Pulmonary artery endothelial cell (primary cell): Measurements from ENCODE around the gene EDIL3. TPM values are rescaled to one million over a fixed set of nuclear protein-coding genes. Genes with fewer than 3 reads are reported as not detected.
A peak's percentile ranks its signal among the peaks of the same experiment; 100 is the strongest.

ENCODE experiments used
- DNase-seq: peaks from one replicate; pipeline ENCODE4 v3.0.0-alpha.2; 2011; ENCODE audit warnings: low read depth, low spot score
- total RNA-seq: library from RNA; depleted of rRNA; stranded (reverse); fragments of >200 nt; gene quantifications from 2 replicates; pipeline ENCODE4 v1.2.3, GENCODE V29; 2014

Gene EDIL3
- total RNA-seq, 1 donor from 2014 or later, result 8.6 TPM

DNA sequence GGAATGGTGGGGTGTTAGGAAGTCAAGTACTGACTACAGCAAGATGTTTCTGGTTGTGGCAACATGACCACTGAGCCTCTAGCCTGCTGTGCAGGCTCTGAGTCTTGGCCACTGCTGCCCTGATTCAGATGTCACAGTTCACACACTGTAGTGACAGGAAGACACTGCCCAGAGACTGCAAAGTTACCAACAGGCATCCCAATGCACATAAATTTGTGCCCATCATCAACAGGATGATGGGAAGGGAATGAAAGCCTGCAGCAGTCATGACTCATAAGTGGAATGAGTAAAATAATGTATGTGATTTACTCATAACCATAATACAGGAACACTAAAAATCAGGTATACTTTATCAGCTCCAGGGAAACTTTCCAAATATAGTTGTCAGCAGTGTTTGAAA is 412.4 kb downstream of the EDIL3 start:
- DNase-seq, result no peak

DNA sequence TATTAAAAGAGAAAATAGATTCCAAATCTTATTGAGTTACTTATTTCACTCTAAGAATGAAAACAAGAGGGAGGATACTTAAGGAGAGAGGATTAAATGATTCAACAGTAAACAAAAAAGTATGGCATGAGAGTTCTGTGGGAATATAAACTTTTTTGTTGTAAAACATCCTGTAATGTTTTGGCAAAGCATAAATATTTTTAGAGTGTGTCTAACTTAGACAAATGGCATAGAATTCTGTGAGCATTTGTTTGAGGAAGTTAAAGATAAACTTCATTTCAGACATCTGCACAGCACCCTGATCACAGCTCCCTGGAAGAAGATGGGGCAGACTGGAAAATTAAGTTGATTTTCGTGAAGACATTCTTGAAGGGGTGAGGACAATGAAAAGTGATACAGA is 417.3 kb downstream of the EDIL3 start:
- no peak for DNase-seq

DNA sequence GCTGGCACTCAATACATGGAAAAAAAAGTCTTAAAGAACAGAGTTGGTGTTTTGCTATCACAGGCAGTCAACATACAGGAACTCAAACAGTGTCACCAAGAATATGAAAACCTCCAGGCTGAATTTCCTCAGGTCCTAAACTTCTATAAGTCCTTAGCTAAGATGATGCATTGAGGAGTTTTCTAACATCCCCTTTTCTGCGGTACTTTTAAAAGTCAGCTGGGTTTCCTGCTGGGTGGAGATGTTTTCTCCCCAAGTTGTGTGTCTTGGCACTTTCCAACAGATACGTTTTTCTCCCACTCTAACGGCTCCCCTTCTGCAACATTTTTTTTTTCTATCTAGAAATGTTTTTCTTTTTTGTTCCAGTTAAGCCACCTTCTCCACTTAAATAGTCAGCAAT is 419.2 kb downstream of the EDIL3 start:
- DNase-seq, result no peak

DNA sequence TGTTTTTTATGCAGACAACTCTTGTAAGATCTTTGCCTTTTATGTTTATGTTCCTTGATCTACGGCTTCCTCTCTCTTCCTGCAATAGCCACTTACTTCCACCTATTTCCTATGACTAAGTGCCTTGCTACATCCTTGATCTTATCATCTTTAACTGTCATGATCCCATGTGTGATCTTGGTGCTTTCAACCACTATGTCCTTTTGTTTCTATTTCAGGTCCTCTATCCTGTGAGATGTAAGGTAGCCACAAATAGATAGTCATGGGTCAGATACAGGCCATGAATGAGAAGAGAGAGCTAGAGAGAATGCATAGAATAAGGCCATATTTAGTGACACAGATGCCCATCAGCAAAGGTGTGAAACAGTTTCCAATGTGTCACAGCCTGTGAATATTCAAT is 420.4 kb downstream of the EDIL3 start:
- DNase-seq, result no peak

DNA sequence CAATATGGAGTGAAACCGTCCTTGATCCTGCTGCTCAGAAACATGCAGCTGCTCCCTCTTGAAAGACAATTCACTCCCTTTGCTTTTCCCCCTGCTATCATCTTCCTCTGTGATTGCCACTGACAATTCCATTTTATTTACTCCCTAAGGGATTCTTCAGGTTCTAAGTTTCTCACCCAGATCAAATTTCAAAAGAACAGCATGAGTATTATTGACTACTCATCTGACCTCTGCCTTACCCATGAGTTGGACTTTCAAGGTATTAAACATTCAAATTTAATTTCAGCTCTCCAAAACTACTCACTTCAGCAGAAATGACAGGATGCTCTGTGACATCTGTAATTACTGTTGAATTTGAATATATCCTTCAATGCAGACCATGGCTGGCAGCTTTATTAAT is 427.5 kb downstream of the EDIL3 start:
- DNase-seq, result no peak

DNA sequence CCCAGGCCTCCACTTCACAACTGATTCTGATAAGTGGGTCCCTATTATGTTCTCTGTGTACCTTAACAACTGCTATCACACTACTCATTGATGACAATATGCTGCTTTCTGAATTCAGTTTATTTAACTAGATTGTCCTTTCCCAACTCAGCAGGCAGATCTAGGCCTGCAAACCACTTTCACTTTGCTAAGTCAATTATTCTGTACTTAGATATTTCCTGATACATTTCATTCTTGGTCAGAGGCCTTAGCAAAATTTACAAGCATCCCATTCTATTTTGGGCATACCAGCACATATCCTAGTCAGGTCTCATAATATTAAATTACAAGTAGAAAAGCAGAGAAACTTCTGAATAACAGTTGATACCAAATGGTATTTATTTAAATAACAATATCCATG is 428.3 kb downstream of the EDIL3 start:
- DNase-seq, result no peak

DNA sequence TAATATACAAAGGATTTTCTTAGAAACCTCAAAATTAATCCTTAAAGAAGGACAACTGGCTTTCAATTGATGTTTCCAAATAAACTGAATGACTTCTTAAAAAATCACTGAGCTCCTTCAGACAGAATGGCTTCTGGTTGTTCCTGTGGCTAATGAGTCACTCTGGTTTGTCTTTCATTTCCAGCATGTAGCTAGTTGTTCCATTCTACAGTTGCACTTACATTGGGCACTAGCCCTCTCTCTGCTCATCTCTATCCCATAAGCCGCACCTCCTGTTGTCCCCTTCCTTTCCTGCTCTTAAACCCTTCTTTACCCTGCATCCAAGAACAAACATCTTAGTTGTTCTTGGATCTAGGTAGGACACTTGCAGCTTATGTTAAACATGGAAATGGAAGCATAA is 428.8 kb downstream of the EDIL3 start:
- no peak for DNase-seq

DNA sequence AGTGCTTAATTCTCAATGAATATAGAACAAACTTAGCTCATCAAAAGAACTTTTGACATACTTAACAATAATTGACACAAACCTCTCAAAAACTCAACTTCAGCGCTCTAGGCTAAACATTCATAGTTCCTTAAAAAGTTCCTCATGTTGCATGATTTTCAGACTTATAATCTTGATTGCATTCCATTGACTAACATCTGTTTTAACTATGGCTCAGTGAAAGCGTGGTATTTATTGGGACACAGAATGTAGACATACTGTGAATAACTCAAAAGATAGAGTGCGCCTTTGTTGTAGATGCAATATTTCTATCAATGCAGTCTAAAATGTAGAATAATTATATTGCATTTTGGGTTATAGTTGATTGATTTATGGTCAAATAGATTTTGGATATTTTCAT is 436.9 kb downstream of the EDIL3 start:
- no peak for DNase-seq

DNA sequence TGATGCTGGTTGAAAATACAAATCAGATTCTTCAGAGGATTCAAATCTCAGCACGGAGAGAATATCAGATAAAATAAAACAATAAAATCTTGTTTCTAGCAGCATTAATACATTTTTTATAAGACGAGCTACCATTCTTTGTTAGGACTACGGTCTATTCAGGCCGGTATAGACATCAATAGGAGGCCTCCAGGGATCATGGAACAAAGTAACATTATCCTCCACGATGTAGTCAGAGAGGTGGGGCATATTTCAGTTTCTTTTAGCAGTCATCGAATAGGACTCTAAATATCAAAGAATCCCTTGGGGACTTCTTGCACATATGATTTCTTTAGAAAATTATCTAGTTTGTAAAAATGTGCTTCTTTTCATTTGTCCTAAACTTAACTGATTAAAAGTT is 438.2 kb downstream of the EDIL3 start:
- DNase-seq, result no peak

DNA sequence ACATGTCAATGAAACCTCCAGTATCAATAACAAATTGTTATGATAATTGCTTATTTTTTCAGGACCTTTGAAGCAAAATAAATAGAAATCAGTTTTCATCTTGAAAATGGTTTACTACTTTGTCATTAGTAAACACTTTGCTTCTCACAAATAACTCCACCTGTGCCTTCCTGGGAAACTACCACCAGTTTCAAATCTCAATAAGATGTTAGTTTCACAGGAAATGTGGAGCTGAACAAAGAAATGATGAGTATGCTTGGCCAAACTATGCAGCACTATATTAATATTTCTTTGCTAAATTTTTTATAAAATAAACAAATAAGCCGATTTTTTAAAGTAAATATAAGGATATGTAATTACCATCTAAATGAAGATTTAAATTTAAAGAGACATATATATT is 442.5 kb downstream of the EDIL3 start:
- no peak for DNase-seq

DNA sequence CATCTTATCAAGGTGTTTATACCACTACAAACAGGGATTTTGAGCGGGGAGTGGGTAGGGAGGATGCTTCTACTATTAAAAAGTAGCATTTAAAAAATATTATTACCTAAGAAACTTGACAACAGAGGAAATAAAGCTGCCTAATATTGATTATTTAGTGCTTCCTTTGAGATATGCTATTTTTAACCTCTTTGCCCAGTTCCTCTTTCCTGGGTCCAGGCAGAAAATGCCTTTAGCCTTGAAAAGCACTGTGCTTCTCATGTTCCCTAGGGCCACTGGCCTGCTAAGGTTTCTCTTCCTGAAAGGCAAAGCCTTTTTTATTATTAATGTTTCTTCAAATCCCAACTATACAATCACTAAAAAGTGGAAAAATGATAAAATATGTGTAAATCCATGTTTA is 446.8 kb downstream of the EDIL3 start:
- DNase-seq, result no peak

DNA sequence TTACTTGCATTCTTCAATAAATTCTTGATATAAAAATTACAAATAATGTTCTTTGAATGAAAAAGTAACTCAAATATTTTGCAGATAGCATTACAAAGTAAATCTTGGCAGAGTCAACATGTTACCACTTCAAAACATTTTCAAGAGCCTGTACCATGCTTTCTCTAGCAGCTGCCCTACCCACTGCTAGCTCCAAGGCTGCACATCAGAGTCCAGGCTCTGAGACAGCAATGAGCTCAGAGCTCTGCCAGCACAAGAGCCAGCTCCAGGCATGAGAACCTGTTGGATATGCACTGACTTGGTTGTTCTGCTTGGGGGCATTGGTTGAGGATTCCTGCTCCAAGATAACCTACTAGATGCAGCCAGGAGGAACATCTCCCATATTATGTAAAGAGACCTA is 452.7 kb downstream of the EDIL3 start:
- DNase-seq, result no peak

DNA sequence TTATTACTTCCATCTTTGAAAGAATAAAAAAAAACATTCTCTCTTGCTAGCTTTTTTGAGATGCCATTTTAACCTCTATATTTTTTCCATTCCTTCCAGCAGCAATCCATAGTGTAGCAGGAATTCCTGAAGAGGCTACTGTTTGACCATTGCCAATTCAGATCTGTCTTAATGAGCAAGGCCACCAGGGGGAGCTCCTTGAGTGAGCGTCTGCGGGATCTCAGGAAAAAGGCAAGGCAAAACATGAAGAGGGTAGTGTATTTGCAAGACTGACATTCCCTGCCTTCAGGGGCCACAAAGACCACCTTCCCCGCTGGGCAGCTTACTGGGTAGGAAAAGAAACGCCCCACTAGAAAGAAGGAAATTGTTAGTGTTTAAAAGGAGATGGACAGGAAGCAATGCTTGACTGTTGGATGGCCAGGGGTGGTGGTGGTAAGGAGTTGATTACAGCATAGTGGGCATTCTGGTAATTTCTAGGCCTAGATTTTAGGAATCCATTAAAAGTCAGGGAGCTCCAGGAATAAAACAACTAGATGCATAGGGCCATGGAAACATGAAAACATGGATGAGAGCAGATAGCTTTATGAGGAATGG is 457.4 kb downstream of the EDIL3 start:
- no peak for DNase-seq

DNA sequence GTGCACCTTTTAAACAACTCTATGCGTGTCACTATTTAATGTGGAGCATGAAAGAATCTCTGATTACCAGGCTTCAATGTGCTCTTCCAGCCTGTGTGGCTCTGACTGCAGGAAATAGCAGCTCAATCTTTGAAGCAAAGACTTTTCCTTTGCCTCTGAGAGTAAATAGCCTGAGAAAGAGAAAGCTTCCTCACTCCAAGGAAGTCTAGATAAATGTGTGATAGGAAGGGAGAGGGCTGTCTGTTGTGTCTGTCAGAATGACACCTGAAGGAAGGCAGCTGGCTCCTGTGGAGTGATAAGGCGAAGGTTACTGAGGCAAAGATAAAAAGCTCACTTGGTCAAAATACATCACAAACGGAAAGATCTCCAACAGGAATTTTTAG is 458.7 kb downstream of the EDIL3 start:
- DNase-seq, result no peak

DNA sequence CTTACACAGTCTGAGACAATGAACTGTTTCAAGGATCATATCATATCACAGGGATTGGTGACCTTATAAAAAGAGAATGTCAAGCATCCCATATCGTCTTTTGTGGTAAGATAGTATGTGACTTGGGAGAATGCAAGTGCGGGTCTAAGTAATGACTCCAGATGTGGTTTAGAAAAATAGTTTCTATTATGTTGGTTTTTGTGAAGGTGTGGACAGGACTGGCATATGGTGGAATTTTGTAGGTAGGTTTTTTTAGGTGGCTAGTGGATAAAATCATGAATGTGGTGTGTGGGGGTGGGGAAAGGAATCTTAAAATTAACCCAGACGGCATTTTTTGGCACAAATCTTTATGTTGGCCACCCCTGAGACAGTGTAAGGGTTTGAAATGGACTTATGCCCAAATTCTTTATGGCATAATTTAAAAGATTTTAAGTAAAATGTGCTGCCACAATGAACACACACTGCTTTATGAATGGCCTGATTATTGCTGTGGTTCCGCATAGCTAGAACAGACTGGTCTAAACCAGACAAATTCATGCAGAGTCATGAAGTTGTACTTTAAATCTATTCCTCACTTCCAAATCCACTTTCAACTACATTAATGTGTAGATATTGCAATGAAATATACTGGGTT is 459.2 kb downstream of the EDIL3 start:
- no peak for DNase-seq

DNA sequence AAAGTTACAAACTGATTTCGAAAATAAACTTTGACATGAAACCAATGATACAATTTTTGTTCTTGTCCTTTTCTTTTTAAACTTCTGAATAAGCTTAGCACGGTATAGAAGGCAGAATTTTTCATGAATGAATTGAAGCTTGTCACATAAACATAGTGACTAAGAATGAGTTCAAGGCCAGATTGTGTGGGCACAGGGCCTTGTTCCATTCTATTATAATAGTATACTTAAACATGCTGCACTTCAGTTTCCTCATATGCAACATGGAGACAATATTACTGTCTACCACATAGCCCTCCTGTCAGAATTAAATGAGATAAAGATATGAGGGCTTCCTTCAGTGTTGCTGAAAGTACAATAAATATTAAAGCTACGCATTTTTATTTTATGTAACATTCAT is 459.8 kb downstream of the EDIL3 start:
- no peak for DNase-seq

DNA sequence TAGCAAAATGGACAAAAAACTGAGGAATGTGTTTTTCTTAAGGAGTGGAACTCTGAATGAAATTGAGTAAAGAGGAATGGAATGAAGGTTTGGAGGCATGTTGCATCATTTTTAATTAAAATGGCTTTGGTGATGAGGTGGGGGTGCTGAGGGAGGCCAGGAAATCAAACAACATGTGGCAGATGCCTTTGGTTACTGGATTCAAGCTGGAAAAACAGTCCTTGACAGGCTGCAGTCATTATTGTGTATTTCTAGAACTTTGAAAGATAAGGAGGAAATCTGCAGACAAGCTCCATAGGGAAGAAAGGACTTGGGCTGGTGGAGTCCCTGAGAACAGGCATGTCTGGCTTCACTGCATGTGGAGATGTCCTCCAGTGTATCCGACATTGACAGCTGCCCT is 460.5 kb downstream of the EDIL3 start:
- DNase-seq, result no peak

DNA sequence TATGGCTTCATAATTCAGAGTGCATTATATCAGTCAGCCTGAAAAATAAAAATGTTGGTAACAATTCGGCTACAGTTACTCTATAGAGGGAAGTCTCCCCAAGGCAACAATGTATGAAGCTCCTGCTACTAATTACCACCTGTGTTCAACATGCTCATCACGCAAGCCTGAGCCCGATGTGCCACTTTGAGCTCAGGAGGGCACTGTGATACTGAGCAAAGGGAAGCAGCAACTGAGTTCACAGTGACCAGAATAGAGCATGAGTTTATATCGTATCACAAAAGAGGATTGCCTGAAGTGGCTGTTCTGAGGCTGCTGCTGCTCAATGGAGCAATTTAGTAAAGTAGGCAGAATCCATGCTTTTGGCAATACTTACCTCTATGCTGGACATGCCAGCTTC is 462.0 kb downstream of the EDIL3 start:
- DNase-seq, result no peak

DNA sequence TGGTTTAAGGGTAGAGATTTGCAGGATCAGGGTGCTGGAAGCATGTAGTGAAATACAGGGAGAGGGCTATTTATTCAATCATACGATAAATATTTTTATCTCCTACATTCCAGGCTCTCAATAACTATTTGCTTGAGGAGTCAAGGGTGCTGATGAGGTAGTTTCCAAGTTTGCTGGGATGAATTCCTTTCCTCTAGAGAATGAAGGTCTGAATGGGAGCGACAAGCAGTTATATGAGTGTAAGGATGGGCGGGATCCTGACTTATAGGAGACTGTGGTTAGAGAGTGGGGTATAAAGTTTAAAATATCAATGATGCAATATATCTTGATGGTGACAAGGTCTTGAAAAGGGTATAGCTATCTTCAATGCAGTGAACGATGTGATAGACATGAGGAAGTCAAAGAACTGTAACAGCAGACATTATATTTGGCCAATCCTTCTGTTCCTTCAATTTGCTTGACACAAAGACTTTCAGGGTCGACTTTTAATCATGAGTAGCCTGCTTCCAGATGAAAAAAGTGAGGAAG is 462.9 kb downstream of the EDIL3 start:
- DNase-seq, result no peak

DNA sequence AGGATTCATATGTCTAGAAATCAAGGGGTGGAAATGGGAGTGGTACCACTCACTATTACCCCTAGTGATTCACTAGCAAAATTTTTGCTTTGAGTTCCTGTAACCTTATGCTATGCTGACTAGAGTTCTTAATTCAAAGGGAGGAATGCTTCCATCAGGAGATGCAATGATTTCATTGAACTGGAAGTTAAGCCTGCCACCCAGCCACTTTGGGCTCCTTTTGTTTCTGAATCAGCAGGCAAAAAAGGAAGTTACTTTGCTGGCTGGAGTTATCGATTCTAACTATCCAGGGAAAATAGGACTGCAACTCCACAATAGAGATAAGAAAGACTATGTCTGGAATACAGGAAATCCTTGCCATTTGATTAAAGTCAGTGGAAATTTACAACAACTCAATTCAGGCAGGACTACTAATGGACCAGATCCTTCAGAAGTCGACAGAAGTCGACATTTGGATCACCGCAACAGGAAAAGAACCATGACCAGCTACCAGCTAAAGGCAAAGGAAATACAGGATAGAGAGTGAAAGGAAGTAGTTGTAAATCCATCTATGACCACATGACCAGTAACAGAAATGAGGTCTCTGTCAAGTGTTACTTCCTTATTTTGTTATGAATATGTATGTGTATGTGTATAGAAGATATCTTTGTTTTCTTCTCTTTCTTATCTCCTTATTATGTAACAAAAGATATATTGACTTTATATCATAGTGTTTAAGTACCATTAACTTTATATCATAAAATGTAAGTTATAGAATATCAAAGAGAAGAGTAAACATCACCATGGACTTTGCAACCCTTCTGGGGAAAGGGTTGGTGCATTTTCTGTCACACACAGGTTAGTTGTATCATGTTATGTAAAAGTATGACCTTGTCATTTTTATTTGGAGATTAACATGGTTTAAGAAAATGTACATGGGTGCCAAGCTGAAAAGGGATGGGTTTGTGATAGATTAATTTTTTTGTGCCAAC is 465.3 kb downstream of the EDIL3 start:
- DNase-seq, result peak; percentile 24

DNA sequence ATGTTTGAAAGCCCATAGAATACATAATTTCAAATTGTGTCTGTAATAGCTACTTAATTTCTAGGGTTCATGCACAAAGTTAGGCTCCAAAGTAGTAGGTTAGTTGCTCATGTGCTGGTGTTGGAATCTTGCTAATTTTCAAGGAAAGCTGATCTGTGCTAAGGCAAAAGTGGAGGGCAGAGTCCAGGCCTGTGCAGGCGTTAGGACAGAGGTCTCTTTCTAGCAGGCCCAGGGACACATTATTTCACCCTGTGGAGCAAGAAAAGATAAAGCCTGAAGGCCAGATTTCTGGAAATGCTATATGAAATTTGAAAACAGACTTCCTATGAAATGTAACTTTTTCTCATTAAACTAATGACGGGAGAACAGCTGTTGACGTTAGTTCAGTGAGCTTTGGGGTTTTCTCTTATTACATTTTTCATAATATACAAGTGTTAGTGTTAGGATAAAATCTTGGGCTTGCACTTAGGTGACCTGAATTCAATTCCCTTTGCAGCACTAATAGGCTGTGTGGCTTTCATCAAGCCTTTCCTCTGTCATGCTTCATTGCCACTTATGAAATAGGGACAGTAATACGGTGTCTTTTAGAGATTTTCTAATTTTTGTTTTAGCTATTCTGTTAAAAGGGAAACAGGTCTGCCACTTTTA is 467.3 kb downstream of the EDIL3 start:
- DNase-seq, result no peak
